Amniotic stem cell (primary cell): ENCODE data around the gene NPY5R.

Source experiments
- DNase-seq: peaks from one replicate; lab custom pipeline; 2025; lab: John Stamatoyannopoulos, UW

Gene NPY5R

DNA sequence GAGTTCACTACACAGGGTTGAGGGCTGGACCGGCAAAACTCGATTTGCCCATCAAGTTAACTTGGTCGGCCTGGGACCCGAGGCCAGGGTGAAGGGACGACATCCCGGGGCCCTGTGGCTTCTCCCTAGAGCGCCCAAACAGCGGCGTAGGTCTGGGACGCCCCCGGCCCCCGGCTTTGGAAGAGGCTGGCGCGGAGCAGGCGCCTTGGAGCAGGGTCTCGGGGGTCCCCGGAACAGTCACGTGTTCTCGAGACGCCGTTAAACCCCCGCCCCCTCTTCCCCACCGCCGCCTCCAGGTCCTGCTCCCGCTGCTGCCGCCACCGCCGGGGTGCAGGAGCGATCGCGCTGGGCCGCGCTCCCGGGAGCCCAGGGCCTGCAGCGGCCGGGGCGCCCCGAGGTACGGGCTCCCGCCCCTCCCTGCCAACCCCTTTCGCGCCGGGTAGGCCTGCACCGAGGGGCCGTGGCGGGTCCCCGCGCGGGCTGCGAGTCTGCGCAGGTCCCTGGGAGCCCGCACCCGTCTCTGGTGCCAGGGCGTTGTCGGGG, at the start of gene NPY5R:
TSS of gene NPY5R (plus strand) at position 289 of the 543 bp plus-strand sequence. CDS start 6,382 bp downstream, outside the sequence.
- DNase-seq = no peak

DNA sequence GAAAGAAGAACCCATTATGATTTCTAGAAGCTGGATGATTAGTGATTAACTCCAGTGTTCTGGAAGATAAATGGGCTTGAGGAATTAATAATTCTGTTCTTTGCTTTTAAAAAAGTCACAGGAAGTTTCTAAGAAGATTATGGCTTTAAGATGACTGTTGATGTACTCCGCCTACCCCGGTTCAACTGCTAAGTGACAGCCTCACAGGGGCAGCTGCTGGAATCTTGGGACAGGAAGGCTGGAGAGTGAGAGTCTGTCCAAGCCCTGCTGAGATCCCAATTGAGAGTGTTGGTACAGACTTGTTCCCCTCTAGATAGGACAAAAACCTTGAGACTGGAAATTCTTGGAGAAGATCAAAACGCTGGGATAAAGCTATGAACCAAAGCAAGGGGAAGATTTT, 48.6 kb upstream of the NPY5R start:
- no peak for DNase-seq

GRCh38 chr4:163300445-163300844, 43.2 kb upstream of the NPY5R start:
- no peak for DNase-seq

DNA sequence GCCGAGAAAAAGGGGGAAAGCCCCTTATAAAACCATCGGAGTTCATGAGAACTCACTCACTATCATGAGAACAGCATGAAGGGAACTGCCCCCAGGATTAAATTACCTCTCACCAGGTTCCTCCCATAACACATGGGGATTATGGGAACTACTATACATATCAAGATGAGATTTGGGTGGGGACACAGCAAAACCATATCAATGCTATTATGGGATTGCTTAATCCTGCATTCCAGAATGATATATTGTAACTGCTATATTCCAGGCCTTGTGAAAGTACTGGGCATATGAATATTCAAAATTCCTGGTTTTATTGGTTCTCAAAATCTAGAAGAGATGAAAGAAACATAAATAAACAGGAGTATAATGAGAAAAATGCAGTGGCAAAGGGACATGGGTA, 40.6 kb upstream of the NPY5R start:
- DNase-seq = no peak

- no peak for DNase-seq
Measured at GRCh38 chr4:163309466-163309865, 34.2 kb upstream of the NPY5R start.

DNA sequence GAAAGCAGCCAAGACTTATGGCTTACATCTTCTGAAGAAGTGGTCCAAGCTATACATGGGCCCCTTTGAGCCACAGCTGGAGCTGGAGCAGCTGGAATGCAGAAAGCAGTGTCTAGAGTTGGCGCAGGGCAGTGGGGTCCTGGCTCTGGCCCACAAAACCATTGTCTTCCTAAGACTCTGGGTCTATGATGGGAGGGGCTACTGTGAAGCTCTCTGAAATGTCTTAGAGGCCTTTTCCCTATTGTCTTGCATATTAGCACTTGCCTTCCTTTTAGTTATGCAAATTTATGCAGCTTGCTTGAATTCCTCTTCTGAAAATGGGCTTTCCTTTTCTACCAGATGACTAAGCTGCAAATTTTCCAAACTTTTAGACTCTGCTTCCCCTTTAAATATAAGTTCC, 26.6 kb upstream of the NPY5R start:
- DNase-seq = no peak

GRCh38 chr4:163330916-163331628, 12.6 kb upstream of the NPY5R start:
- no peak for DNase-seq

GRCh38 chr4:163331629-163332376, 11.9 kb upstream of the NPY5R start:
- DNase-seq = no peak

GRCh38 chr4:163332526-163333406, 10.9 kb upstream of the NPY5R start, which contains the start of gene NPY1R:
NPY1R (minus strand) TSS chr4:163332596; CDS start chr4:163326554, 6,042 bp downstream.
- peak; percentile 50 for DNase-seq

- no peak for DNase-seq
Measured at GRCh38 chr4:163335384-163335783, 8.3 kb upstream of the NPY5R start.

- no peak for DNase-seq
Measured at GRCh38 chr4:163344147-163345125, 744 bp downstream of the NPY5R start.

GRCh38 chr4:163350672-163351071, 7.0 kb downstream of the NPY5R start:
- no peak for DNase-seq

DNA sequence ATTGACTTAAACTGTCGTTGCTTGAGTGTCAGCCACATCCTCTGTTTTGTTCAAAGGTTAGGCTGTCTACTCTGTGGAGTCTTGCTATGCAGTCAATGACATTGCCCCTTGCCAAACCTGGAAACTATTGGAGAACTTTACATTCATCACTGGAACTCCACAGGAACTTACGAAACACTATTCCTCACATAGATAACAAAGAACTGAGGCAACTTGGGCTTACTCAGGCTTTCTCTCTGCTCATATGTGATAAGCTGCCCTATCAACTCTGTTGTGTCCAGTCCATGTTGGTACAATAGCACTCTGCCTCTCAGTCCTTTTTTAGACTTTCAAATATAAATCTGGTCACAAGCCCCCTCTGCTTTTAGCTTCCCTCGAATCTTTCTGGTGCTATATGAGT, 9.4 kb downstream of the NPY5R start:
- no peak for DNase-seq

DNA sequence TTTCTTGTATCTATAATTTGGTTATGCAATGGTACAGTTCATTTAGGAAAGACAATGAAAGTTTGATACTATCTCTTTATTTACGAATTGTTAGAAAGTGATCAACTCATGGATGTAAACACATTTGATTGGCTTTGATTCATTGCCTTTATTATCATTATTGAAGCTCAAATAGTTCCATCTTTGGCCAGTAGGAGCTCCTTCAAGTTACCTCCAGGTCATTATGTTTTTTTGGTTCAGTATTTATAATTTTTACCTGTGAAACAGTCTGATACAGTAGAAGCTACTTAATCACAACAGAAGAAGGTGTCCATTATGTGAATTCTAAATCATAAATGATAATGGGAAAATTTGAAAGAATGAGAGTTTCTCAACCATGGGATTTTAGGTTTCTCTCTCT, 12.4 kb downstream of the NPY5R start:
- no peak for DNase-seq

GRCh38 chr4:163367651-163368050, 24.0 kb downstream of the NPY5R start:
- DNase-seq = no peak

- DNase-seq = no peak
Measured at GRCh38 chr4:163372029-163372428, 28.3 kb downstream of the NPY5R start.

DNA sequence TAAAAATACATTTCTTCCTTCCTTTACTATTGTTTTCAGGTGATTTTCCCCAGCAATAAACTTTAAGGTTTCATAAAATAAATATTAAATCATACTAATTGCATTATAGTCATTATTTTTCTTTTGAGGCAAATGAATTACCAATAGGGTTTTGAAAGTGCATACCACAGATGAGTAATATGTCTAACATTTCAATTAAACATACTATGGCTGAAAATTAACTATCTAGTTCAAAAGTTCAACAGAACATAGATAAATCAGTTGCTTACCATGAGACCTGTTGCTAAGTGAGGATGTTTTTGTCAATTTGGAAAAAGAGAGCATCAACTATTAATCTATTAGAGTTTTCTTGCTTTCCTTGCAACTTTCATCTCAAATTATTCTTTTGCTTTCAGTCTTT, 35.0 kb downstream of the NPY5R start:
- no peak for DNase-seq

GRCh38 chr4:163380703-163381102, 37.0 kb downstream of the NPY5R start:
- DNase-seq = no peak

DNA sequence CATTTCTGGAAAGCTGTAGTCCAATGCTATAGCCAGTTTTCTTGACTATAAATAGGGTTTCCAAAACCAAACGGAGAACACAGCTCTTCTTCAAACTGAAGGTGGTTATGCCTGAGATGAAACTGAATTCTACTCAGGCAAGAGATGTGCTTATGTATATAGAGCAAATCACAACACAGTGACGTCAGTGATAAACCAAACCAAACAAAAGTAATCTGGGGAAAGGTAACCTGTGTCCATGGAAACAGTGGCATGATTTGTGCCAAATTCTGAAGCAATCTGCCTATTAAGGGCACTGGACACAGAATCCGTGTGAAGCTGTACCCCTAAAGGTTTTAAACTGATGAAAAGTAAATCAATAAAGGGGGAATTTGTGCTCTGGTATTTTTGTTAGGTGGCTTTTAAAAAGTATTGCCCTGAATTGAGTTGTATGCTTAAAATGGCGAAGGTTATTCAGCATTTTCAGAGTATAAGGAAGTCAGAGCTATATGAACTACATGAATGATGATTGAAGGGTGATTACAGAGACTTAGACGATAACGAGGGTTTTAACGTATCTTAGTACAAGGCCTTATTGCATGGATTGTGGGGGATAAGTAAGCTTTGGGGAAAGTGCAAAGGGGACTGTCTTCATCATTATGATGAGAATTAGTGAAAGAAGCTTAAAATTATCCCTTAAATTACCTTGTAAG, 38.6 kb downstream of the NPY5R start:
- no peak for DNase-seq

DNA sequence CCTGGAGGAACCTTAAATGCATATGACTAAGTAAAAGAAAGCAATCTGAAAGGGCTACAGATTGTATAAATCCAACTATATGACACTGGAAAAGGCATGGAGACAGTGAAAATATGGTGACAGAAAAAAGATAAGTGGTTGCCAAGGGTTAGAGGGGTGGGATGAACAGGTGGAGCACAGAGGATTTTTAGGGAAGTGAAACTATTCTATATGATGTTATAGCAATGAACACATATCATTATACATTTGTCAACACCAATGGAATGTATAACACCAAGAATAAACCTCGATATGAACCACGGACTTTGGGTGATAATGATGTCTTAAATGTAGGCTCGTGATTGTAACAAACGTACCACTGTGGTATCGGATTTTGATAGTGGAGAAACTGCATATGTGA, 40.7 kb downstream of the NPY5R start:
- no peak for DNase-seq
